ENCODE data around the gene CTNNBIP1.

CTNNBIP1 gene

GRCh38 chr1:9874959-9875635 lies 35.0 kb downstream of the CTNNBIP1 start:
- peak; percentile 69 for DNase-seq

DNA sequence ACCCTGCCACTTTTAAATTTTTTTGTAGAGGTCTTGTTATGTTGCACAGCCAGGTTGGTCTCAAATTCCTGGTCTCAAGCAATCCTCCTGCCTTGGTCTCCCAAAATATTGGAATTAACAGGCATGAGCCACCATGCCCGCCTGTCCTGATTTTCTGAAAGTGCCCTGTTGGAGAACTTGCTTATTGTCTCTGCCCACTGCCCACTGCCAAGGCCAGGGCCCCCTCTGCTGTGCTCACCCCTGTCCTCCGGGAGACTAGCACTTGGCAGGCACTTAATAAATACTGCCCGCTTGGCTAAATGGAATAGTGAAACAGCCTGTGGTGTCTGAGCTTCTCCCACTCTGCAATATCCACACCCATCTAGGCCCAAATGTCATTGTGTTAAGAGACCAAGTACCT lies 35.7 kb downstream of the CTNNBIP1 start:
- no peak for DNase-seq

GRCh38 chr1:9873992-9874391 lies 36.1 kb downstream of the CTNNBIP1 start:
- DNase-seq, result no peak

DNA sequence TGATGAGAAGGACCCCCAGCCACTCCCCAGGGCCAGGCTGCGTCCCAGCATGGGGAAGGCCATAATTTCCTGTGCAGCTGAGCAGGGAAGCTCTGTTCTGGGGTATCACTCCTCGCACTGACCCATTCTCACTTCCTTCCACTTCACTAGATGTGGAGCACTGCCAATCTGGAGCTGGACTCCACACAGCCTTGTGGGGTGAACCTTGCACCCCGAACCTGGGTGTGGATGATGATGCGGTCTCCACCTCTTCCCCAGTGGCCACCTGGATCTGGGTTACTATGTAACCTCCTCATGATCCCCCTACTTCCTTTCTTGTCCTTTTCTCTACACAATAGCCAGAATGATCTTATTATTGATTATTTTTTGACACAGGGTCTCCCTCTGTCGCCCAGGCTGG lies 36.7 kb downstream of the CTNNBIP1 start:
- DNase-seq, result no peak

DNA sequence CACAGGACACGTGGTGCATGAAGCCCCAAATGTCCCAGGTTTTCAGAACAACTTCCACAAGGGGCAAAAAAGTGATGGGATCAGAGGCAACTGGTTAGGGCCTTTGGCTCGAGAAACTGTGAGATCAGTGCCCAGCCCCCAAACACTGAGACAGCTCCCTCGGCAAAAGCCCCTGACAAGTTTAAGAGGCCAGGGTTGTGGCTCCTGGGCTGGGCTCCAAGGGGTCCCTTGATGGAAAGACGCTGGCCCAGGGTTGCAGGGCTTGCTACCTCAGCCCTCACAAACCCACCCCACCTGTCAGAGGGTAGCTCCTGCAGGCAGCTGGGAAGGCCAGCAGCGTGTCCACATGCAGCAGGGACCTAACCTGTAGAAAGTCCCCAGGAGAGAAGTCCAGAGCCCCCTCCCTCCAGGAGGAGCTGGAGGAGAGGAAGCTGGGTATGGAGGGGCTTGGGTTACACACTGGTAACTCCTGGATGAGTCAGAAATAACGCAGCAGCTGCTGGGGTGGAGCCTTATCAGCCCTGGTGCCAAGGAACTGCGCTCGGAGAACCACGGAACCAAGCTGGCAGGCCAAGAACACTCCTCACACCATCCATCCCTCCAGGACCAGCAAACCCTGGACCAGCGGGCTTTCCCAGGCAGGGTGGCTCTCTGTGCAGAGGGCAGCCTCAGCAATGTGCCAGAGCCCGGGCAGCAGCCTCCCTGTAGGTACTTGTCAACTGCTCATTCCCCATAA lies 37.5 kb downstream of the CTNNBIP1 start:
- DNase-seq, result no peak

- no peak for DNase-seq
Measured at GRCh38 chr1:9871707-9872425, 38.2 kb downstream of the CTNNBIP1 start.

GRCh38 chr1:9871021-9871420 lies 39.0 kb downstream of the CTNNBIP1 start:
- no peak for DNase-seq

DNA sequence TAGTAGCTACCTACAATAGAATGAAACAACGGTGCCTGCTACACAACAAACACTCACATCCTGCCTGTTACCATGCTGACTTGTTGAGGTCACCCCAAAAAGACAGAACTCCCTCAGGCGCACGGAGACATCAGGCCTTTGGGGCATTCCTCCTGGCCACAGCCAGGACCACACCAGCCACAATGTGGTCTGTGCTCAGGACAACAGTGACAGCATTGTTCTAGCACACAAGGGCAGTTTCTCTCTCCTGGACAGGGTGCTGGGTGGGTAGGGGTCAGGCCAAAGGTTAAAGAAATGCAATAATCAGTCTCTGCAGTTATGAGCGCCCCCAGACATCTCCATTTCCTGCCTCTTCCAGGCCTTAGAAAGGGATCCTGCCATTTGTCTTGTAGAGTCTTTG lies 39.5 kb downstream of the CTNNBIP1 start:
- DNase-seq, result no peak

DNA sequence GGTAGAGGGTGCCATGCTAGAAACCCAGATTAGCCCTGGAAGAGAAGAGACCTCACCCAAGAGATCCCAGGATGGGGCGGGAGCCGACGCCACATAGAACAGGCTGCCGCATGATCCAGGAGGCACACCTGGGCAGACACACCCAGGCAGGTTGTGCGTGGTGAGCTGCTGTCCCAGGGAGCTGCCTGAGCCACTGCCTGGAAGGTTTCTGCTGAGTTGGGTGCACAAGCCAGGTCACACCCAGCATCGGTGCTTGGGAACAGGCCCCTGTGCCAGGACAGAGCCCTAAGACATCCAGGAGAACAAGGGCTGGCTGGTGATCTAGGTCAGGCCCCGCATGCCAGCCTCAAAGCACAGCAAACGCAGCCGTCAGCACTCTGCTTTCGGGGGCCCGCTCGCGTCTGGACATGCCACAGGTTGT lies 40.2 kb downstream of the CTNNBIP1 start:
- DNase-seq, result no peak

- no peak for DNase-seq
Measured at GRCh38 chr1:9868244-9868590, 41.9 kb downstream of the CTNNBIP1 start.

DNA sequence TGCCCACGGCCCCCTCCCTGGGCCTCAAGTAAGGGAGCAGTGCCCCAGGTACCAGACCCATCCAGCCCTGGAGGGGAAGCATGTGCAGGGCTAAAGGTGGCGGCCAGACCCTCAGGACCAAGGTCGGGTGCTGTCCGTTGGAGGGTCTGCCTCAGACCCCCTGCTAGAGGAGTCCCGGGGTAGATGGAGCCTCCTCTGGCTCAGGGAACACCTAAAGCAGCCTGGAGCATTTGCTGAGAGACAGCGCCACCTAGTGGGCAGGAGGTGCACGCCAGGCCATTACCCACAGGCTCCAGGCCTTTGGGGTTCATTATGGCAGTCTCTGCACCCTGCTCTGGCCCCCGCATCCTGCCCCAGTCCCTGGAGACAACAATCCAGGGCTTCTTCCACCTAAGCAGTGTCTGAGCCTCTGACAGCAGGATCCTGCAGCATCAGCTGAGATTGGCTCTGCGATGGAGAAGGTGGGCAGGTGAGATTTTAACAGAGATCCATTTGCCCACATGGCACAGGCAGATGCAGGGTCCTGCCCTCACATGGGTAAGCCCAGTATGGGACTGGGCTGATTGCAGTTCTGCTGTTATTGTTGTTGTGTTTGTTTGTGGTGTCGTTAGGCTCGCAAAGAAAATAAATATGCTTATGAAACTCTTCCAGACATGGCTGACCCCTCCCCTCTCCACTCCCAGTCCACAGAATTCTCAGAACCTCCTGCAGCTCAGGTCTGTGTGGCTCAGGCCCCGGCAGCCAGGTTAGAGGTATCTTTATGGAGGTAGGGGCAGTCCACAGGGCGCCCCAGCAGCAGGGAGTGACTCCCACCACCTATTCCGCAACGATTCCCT lies 42.4 kb downstream of the CTNNBIP1 start:
- peak; percentile 89 for DNase-seq

- DNase-seq, result no peak
Measured at GRCh38 chr1:9866836-9867235, 43.2 kb downstream of the CTNNBIP1 start.

DNA sequence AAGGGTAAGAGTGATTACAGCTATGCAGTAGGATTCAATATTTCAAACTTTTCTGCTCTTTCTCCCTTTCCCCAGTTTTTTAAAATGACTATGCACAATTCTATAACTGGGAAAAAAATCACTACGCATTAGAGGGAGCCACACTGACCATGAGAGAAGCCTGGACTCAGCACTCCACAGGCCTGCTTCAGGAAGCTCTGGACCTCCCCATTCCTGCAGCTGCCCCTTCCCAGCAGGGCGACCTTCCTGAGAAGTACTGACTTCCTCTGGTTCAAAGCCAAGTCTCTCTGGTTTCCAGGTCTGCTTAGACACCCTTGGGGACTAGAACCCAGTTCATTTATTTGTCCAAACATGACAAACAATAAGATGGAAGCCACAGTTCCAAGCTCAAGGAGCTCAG lies 44.3 kb downstream of the CTNNBIP1 start:
- no peak for DNase-seq

- no peak for DNase-seq
Measured at GRCh38 chr1:9863371-9863770, 46.7 kb downstream of the CTNNBIP1 start.

DNA sequence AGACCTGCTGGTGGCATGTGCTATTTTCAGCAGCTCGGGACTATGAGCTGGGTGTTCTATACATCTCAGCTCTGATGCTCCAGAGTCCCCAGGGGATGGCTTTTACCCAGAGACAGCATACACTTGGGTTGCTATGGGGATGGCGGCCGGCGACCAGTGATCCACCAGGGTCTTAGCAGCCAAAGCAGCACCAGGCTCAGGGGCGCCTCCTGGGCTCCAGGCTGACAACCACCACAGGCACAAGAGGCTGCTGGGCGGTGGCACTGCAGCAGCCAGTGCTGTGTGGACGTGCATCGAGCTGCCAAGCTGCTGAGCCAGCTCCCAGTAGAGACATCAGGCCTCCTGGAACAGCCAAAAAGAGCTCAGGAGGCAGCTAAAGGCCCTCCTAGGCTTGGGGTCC lies 48.7 kb downstream of the CTNNBIP1 start:
- DNase-seq, result no peak

DNA sequence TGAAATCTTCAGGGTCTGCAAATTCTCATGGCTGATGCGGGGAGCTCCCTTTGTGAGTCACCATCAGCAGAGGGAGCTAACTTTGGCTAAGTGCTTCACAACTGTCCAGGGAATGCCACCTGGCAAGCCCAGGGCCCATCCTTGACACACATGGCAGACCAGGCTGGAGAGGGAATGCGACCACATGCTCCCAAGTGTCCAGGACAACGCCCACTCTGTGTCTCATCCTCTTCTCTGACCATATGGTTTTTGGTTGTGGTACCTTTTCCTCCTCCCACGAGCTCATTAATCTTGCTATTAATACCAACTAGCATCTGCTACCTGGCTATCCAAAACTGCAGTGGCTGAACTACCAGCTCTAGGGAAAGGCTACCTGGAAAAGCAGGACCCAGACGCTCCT lies 49.2 kb downstream of the CTNNBIP1 start:
- DNase-seq, result no peak

DNA sequence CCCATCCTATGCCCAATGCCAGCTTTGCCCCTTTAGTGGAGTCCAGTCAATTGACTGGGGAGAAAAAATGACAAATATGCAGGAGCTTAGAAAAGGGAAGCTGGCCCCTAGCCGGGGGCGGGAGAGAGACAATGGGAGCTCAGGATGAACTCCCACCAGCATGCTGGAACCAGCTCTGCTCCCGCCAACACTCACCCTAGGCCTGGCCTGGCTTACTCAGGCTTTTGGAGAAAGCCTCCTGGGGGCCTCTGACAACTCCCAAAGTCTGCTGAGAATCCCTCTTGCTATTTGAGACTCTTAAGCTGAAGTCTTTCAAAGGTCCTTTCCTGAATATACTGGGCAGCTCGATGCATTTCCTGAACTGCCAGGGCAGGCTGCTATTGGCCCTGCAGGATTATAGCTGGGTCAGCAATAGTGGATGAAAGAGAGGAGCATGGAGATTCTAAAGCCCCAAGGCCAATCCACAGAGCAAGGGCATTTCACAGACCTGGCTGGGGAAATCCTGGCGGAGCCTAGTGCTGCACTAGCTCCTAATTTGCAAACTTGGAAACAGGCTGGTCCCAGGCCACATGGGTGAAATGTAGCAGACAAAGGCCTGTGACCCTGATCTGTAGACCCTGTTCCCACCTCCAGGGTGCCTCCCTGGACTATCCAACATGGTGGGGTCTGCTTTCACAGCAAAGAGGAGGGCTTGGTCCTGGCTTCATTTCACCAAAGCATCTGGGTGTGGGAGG lies 50.6 kb downstream of the CTNNBIP1 start:
- DNase-seq, result no peak

DNA sequence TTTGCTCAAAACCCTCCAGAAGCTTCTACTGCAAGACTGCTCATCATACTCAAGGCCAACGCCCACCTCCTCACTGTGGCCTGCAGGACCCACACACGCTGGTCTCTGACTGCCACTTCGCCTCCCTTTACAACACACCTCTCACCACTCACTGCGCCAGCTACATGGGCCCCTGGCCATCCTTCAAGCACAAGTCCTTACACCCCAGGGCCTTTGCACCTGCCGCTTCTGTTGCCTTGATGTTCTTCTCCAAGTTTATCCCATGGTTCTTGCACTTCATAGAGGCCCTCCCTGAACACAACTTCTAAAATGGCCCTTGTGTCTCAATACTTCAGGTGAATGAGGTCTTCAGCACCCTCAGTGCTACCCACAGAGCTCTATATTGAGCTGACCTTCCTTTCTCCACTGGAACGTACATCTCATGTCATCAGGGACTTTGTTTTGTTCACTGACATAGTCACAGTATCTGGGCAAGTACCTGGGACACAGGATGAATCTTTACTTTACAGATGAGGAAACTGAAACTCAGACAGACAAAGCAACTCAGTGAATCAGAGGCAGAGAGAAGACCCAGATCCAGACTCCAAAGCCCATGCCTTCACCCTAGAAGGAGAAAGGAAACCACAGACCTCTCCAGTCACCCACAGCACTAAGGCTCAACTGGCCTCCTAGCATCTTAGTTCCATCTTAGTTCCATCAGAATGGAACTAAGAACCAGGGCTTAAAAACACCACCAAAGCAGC lies 51.6 kb downstream of the CTNNBIP1 start:
- no peak for DNase-seq

DNA sequence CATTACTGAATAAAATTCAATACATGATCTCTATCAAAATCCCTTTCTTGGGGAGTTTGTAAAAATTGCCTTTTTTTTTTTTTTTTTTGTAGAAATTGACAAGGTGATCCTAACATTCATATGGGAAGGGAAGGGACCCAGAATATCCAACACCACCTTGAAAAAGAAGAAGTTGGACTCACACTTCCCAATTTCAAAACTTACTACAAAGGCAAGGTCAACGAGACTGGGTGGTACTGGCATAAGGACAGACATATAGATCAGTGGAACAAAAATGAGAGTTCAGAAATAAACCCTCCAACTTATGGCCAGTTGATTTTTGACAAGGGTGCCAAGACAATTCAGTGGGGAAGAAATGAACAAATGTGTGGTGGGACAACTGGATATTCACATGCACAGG lies 54.9 kb downstream of the CTNNBIP1 start:
- DNase-seq, result no peak

DNA sequence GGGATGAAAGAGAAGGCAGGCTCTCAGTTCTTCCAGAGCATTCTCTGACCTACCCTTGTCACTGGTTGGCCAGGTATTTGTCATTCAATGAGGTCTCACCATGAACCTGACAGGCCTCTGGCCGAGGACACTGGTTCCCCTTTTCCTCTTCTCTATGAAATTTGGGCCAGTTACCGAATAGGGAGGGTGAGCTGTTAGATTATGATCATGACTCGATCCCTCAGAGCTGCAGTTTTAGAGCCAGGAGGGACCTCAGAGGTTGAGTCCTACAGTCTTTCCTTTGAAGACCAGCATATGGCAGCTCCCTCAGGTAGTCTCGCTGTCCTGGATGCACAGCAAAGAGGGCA lies 56.8 kb downstream of the CTNNBIP1 start:
- DNase-seq, result no peak

DNA sequence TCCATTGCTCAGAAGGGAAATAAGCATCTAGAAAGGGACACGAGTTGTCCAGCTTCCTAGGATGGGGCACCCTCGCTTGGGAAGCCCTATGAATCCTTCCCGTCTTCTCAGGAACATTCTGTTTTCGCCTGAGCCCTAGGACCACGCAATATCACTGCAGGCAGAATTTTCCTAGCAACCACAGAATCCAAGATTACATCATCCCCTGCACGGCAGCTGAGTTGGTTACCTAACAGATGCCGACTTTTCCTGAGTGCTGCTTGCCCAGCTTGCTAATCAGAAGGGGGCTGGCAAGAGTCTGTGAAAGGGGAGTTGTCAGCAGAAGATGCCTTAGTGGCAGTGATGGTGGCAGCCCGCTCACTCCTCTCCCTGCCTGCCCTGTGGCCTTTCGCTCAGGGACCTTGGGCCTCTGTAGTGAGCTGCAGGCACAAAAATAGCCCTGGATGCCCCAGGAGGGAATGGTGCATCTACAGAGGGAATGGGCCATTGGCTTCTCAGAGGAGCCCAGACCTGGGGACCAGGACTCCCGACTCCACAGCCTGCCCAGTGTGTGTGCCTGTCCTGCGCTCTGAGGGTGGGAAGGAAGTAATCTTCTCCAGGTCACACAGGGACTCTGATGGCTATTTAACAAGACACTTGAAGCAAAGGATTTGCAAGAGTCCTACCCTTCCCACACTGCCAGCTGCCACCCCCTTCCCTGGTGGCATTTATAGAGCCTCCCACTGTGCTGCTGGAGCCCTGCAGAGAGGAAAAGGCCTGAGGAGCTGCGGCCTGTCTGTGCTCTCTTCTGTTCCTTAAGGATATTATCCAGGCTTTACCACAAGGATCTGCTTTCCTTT lies 57.4 kb downstream of the CTNNBIP1 start:
- no peak for DNase-seq

All from activated CD4-positive, alpha-beta T cell treated with anti-CD3 and anti-CD28 coated beads, Interleukin-2, amount 50 U/mL, for 1 hour (primary cell).